GM21825 (cell line): ENCODE data around the gene DAB2.

Experiments used
- ATAC-seq: cut with Tn5 transposase; IDR thresholded peaks from one replicate; pipeline ENCODE4 v1.9.1; 2021; ENCODE audit warnings: mild to moderate bottlenecking, moderate library complexity; ENCODE audit not compliant: unreplicated experiment

Gene DAB2

DNA sequence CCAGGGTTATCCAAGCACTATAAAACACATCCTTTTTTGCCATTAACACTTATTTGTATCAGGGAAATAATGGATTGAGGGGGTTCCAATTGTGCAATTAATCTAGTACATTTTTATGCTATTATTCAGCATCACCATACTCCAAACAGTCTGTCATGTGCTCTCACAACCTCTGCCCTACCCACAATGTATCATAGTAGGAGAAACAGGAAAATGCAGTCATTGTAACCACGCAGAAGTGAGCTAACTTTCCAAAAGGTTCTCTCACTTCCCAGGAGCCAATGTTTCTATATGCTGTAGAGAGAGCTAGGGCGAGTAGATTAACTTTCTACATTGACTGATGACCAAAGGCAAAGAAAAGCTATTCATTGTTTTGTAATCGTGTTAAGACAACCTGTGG is 29.8 kb downstream of the DAB2 start:
- ATAC-seq: no peak

DNA sequence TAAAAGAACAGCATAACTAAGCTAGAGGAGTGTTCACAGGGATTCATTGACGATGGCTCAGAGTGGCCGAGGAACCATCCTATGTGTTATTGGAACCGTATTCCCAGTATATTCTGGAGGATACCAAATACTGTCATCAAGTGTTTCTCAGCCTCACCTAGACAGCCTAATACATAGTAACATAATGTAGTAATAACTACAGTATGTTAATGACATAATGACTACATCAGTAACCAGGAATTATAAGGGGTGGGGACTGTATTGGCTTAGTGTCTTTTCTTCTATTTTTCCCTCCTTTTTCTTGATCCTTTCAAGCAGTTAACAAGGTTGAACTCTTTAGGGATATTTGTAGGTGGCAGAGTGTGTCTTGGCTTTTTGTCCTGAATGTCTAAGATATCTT is 33.8 kb downstream of the DAB2 start:
- ATAC-seq: no peak

DNA sequence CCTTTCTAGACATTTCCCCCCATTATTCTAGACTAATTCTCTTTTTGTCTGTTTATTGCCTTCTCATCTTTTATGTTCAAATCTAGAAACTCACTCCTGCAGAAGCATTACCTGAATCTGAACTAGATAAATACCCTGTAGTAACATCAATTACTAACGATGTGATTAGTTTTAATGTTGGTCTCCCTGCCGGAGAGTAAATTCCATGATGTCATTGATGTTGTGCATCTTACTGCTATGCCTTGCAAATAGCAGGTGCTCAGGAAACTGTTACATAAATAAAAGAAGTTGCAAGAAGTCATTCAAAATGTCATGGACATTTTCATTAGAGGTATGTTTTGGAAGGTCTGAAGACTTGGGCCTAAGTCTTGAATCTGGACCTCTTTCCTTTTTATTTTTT is 37.5 kb downstream of the DAB2 start:
- ATAC-seq: no peak

DNA sequence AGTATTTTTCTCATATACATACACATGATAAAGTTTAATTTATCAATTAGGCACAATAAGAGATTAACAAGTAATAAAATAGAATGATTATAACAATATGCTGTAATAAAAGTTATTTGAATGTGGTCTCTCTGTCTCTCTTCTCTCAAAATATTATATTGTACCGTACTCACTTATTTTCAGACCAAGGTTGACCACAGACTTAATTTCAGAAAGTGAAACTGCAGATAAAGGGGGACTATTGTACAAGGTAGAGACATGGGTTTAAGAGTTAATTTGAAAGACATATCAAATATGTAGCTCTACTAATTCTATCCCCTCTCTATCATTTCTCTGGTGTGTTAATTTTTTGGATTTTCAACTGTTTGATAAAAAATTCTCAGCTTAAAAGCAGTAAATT is 40.5 kb downstream of the DAB2 start:
- ATAC-seq: no peak

DNA sequence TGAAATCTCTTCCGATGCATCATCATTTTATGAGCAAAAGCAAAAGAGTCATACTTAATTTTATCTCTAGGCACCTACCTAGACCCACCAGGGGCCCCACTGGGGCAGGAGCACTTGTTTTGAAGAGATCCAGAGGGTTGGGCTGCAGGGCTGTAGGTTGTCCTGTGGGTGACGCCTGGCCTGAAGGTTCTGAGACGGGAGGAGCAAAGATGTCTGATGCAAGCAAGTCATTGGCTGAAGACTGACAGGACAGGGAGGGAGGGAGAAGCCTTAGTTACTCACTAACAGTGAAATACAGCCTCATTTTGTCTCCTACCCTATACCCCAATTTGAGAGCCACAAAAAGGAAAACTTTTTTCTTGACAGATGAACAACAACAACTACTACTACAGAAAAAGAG is 43.4 kb downstream of the DAB2 start:
- no peak for ATAC-seq

DNA sequence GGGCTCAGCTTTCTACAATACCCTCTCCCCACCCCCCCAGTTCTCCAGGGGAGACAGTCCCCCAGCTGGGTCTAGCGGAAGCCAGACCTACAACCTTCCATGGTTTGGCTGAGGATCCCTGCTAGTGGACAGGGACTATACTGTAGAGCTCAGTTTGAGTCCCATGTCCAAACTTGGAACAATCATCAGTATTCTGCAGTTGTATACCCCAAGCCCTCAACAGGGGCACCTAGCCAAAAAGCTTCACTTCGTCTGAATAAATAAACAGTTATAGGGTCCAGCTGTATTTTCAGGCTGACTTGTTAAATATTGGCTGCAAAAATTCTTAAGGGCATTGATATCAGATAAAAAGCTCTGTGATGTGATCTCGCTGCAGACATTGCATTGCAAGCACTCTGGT is 45.1 kb downstream of the DAB2 start:
- no peak for ATAC-seq

DNA sequence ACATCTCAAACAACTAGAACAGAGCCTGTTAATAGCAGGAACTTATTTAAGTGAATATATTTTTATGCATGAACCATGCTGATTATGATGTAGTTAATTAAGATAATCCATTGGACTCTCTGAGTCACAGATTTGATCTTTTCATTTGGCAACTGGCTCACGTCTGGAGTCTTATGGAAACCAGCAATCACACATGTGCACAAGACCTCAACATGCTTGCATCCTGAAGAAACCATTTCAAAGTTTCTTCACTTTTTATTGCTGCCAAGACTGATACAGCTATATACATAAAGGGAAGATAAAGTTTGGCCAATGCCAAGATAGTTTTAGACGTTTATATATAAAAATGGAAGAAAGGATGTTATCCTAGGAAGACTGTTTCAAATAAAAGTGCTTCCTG is 47.2 kb downstream of the DAB2 start:
- ATAC-seq: no peak

DNA sequence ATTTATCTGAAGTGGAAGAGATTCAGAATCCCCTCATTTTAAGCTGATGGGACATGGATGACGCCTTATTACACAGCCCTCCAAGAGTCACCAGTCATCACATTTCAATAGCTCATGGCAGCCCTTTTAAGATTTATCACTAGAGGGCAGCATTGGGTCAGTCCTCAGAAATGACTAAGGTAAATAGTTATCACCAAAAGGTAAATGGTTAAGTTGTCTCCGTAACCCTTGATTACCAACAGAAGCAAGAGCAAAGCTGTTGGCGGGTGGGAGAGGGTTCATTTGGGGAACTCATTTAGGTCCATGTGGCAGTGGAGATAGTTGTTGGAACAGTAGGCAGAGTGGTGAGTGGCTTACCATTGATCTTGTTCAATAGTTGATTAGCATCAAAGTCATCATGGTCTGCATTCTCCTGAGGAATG is 48.5 kb downstream of the DAB2 start:
- ATAC-seq: no peak

DNA sequence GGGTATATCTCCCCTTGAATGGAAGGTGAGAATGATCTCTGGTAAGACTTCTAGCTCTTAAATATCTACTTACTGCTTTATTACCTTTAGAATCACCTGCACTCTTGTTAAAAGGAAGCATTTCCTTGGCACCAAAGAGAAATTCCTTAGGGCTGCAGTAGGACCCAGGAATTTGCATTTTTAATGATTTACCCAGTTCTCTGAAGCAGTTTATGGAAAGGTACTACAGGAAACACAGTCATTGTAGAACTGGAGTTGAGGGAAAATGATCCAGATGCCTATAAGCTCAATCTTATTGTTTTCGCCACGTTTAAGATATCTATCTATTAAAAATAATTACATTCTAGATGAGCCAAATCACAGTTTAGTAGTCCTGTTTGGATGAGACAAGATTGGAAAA is 51.0 kb downstream of the DAB2 start:
- no peak for ATAC-seq

DNA sequence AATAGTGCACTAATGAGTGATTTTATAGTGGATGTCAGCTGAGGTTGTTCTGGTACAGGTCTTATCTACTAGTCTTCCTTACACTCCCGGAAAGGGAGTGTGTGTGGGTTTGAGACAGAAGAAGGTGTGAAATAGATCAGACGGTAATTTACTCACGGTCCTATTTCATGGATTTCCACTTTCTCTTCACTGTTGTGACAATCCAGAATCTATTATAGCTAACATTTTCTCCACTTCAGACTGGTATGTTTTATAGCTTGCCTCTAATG is 53.5 kb downstream of the DAB2 start:
- no peak for ATAC-seq

DNA sequence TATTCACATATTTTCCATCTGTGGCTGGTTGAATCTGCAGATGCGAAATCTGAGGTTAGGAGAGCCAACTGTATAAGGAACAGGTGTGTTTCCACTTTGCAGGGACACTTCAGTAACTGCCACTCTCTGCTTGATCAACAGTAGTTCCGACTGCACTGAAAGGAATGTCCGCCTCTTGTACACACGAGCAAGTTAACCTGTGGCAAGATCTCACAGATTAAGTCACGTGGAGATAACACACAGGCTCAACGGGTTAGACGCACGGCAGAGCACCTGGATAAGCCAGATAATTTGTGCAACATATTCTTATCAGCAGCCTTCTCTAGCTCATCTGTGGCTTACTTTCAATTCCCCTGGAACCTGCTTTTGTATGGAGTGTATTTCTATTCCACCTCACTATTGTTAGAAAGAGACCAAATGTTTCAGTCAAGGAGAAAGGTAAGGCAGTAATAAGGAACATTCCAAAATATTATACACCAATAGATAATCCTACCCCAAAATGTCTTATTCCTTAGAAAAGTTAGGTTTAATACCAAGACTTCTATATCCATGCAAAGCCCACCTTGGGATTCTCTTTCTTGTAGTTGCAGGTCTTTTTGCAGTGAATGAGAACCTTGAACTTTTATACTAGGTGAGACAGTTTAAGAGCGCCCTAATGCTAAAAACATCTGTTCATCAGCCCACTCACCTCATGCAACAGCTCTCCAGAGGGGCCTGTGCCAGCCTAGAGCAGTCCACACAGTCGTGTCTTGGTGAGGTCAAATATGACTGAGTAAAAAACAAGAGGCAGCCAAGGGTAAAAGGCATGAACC is 54.0 kb downstream of the DAB2 start:
- no peak for ATAC-seq

DNA sequence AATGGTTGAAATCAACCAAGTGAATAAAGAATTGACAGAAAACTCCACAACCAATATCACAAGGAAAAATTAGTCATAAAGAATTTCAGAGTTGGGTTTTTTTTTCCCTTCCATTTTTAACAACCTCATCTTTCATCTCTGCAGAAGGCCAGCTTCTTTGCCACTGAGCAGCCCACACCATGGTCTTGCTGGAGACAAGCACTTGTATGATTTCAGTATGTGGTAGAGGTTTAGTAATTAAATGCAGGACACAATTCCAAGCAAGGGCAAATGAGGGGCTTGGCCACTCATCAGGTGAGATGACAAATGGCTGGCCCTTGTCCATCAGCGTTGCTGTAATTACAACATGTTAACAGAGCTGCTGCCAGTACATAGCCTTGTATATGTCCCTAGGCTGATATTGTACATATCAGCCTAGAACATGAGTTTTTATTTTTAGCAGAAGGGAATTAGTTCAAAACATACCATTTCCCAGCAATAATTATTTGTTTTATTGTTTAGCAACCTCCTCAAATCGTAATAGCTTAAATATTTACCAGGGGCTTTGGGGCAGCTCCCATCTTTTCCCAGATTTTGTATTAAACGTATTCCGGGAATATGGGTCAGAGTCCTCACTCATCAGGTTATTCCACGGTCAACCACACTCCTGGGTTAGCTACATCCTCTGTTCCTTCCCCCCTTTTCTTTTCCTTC is 55.5 kb downstream of the DAB2 start:
- ATAC-seq: no peak

DNA sequence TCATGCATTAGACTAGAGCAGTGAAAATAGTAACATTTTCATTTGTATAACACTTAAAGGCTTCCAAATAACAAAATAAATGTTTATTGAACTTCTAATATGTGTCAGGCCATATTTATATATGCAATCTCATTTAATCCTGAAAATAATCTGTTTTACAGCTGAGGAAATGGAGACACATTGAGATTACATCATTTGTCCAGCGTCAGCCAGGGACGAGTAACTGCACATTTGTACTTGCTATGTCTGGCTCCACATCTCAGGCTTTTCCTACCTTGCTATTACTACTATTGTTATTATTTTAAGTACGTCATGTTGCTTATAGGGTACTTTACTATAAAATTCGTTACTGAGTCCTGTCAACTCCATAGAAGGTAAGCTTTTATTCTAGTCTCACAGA is 56.7 kb downstream of the DAB2 start:
- no peak for ATAC-seq

DNA sequence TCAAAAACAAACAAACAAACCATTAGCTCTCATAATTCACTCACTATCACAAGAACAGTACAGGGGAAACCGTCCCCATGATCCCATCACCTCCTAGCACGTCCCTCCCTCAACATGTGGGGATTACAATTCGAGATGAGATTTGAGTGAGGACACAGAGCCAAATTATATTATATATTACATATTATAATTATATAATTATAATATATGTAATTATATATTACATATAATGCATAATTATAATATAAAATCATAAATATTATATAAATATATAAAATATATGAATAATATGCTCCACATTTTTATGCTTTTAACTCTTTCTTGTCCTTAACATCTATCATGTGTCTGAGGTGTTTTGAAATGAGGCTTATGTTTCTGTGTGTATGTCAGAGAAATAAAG is 57.1 kb downstream of the DAB2 start:
- no peak for ATAC-seq

DNA sequence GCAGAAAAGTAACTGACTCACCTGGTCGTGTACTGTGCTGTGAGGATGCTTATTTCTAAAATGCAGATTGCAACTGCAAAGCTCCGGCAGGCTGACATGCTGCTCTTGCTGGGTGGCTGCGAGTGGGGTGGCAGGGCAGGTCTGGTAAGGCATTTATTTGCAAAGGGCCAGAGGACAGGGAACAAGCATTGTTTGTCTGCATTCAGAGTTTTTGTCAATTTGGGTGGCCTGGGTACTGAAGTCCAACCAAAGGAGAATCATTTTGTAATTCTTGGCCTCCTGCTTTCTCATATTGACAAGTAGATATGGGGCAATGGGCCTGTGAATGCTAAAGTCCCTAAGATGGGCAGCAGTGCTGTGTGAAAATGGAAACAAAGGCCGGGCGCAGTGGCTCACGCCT is 60.4 kb downstream of the DAB2 start, which contains the start of gene C9:
C9 (minus strand) TSS at position 129 of the 400 bp plus-strand sequence; CDS start at position 98, 31 bp downstream.
- ATAC-seq: no peak

DNA sequence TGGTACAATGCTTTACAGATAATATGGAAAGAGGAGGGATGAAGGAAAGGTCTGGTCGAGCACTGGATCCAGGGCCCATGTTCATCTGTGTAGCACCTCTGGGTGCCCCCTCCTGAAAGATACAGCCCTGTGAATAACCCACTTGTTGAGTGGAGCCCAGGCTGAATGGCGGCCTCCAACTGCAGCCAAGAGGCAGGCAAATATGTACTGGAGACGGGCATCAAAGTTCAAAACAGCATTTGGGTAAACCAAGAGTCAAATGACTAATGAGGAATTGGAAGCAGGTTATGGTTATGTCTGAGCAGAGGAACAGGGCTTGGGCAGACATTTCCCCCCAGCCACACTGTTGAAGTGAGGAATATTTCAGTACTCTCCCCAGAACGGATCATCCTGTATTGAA is 61.6 kb downstream of the DAB2 start:
- no peak for ATAC-seq

DNA sequence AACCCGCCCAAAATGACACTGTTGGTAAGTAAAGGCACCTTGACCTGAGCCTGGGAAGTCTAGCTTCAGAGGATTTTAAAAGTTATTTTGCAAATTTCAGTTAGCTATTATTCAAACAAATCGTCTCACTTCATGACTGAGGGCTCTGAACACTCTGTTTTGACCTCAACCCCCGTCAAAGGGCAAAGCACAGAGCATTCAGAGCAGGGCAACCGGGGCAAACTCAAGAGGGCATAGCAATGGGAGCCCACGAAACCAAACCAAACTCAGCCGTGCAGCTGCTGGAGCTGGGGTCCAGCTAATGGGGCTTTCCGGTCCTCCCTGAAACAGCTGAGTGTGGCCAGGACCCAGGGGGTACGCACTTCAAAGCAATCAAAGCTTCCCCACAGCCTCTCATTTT is 62.1 kb downstream of the DAB2 start:
- ATAC-seq: no peak

DNA sequence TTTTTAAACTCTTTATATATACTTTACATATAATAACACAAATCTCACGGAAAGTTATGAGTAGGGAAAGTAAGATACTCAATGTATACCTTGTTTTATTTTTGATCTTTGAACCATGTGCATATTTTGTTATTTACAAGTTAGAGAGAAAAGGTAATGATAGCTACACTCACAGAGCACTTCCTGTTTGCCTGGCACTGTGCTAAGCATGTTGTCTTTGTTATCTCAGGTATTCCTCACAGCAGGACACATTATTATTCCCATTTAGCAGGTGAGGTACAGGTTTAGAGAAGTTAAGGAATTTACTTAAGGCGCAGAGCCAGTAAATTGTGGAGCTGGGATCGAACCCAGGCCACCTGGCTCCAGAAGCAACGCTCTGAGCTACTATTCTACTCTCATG is 63.5 kb downstream of the DAB2 start:
- ATAC-seq: no peak

DNA sequence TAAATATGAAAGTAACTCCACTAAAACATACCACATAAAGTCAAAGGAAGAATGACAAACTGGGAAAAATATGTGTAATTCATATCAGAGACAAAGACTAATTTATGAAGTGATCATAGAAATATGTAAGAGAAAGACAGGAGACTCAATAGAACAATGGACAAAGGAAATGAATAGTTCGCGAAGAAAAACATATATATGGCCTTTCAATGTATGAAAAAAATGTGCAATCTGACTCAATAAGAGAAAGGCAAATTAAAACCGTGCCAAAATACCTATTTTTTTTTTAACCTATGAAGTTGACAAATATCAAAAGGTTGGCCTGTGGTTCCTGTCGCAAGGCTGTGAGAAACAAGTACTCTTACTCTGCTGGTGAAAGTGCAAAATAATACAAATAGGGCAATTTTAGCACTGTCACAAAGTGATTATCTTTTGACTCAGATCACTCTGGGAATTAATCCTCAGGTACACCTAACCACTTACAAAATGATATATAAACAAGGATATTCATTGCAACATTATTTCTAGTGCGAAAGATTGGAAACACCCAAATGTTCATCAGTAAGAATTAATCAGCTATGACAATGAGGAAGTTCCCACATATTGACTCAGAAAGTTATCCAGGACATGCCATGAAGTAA is 64.2 kb downstream of the DAB2 start:
- ATAC-seq: no peak

DNA sequence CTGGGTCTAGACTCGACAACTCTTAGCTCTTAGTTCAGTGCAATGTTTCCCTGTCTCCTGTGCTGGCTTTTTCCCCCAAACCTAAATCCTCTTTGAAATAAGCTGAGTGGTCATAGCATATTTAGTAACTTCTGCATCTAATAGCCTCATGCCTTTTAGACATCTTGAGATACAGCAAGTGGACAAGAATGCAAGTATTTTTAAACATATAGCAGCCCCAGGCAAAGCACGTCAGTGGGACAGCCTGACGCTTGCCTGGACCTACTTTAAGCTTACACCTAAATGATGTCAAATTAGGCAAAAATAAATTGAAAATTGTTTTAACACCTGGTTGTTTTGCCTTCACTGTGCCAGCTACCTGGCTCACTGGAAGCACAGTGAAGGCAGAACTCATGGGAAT is 68.5 kb downstream of the DAB2 start:
- ATAC-seq: no peak

DNA sequence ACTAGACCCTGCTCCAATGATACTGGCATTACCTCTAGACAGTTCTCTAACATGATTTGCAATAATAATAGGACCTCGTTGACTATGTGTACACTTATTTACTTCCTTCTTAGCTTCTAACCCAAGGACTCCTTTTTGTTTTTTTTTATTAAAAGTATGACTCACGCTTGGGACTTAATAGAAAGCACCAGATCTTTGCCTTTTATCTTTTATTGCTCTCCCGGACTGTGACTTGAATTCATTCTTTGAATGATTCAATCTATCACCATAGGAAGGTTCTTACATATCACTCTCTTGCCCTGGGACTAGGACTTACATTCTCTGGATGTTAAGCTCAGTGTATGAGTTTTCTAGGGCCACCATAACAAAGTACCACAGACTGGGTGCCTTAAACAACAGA is 69.5 kb downstream of the DAB2 start:
- ATAC-seq: no peak

DNA sequence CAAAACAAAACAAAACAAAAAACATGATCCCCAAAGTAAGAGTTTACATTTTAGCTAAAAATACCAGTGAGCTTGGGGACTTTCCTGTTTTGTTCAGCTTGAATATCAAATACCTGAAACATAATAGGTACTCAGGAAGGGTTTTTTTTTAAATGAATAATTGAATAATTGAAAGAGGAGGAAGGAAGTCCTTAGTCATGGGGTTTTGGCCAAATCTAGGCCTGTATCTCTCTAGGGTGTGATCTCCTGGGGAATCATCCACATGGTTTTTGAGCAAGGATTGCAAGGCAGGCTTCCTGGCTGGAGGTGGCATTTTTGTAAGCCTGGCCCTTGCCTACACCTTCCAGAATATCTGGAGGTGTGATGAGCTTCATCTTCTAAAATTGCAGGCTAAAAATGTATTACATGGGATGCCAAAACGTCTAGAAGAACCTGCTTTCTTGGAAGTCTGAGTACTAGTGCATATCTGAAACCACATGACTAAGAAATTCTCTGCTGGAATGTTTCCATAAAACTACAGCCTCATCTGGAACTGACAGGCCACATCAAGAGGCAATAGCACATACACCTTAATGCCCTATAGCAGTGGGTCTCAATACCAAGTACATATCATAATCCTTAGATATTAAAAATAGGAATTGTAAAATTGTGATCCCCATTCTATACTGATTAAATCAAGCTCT is 70.9 kb downstream of the DAB2 start:
- ATAC-seq: no peak
